Measurements from ENCODE around the gene FARS2.

Gene FARS2

GRCh38 chr6:5662797-5663196, 401.5 kb downstream of the FARS2 start:
- H3K36me3 Mint-ChIP-seq (ENCODE audit: low read depth), result no peaks in the 10 kb centered on the region
- no peaks in the 10 kb centered on the region for H3K27me3 Mint-ChIP-seq (ENCODE audit: low read depth)
- no peak for DNase-seq (ENCODE audit: low spot score)
- H3K27ac Mint-ChIP-seq, result no peak overlapping the region
- no peak overlapping the region for H3K4me3 Mint-ChIP-seq
- no peaks in the 10 kb centered on the region for H3K9me3 Mint-ChIP-seq
- H3K4me1 Mint-ChIP-seq (ENCODE audit: low read depth), result peaks cover 11% of the 10 kb centered on the region

- Mint-ChIP-seq H3K9me3 (no peaks in the 10 kb centered on the region), H3K4me1 (ENCODE audit: low read depth) (peaks cover 12% of the 10 kb centered on the region), H3K27ac (no peak overlapping the region), H3K27me3 (ENCODE audit: low read depth) (no peaks in the 10 kb centered on the region), H3K36me3 (ENCODE audit: low read depth) (no peaks in the 10 kb centered on the region), H3K4me3 (no peak overlapping the region)
- DNase-seq (ENCODE audit: low spot score), result no peak
Observed at GRCh38 chr6:5663259-5663658, 401.9 kb downstream of the FARS2 start.

- Mint-ChIP-seq H3K36me3 (ENCODE audit: low read depth) (no peaks in the 10 kb centered on the region), H3K4me3 (no peak overlapping the region), H3K9me3 (no peaks in the 10 kb centered on the region), H3K27me3 (ENCODE audit: low read depth) (no peaks in the 10 kb centered on the region), H3K4me1 (ENCODE audit: low read depth) (peaks cover 12% of the 10 kb centered on the region), H3K27ac (no peak overlapping the region)
- no peak for DNase-seq (ENCODE audit: low spot score)
Observed at GRCh38 chr6:5663739-5664138, 402.4 kb downstream of the FARS2 start.

- no peak overlapping the region for H3K27ac Mint-ChIP-seq
- H3K36me3 Mint-ChIP-seq (ENCODE audit: low read depth), result no peaks in the 10 kb centered on the region
- H3K4me1 Mint-ChIP-seq (ENCODE audit: low read depth), result peaks cover 12% of the 10 kb centered on the region
- no peak overlapping the region for H3K4me3 Mint-ChIP-seq
- H3K9me3 Mint-ChIP-seq, result no peaks in the 10 kb centered on the region
- no peaks in the 10 kb centered on the region for H3K27me3 Mint-ChIP-seq (ENCODE audit: low read depth)
- no peak for DNase-seq (ENCODE audit: low spot score)
Observed at GRCh38 chr6:5664149-5664548, 402.8 kb downstream of the FARS2 start.

- Mint-ChIP-seq H3K27me3 (ENCODE audit: low read depth) (no peaks in the 10 kb centered on the region), H3K27ac (peak overlapping the region; percentile 58), H3K36me3 (ENCODE audit: low read depth) (no peaks in the 10 kb centered on the region), H3K9me3 (no peaks in the 10 kb centered on the region), H3K4me1 (ENCODE audit: low read depth) (peaks cover 12% of the 10 kb centered on the region), H3K4me3 (peak overlapping the region; percentile 24)
- DNase-seq (ENCODE audit: low spot score), result no peak
Observed at GRCh38 chr6:5665173-5665572, 403.9 kb downstream of the FARS2 start.

- H3K9me3 Mint-ChIP-seq, result no peaks in the 10 kb centered on the region
- H3K36me3 Mint-ChIP-seq (ENCODE audit: low read depth), result no peaks in the 10 kb centered on the region
- H3K4me1 Mint-ChIP-seq (ENCODE audit: low read depth), result peaks cover 14% of the 10 kb centered on the region
- H3K27ac Mint-ChIP-seq, result peak overlapping the region; percentile 58
- no peaks in the 10 kb centered on the region for H3K27me3 Mint-ChIP-seq (ENCODE audit: low read depth)
- no peak for DNase-seq (ENCODE audit: low spot score)
- H3K4me3 Mint-ChIP-seq, result peak overlapping the region; percentile 24
Observed at GRCh38 chr6:5665667-5666066, 404.4 kb downstream of the FARS2 start.

- no peak overlapping the region for H3K27ac Mint-ChIP-seq
Observed at GRCh38 chr6:5666695-5667094, 405.4 kb downstream of the FARS2 start.

GRCh38 chr6:5667737-5668136, 406.4 kb downstream of the FARS2 start:
- H3K9me3 Mint-ChIP-seq, result no peaks in the 10 kb centered on the region
- DNase-seq (ENCODE audit: low spot score), result no peak
- H3K27ac Mint-ChIP-seq, result no peak overlapping the region
- H3K4me3 Mint-ChIP-seq, result no peak overlapping the region
- no peaks in the 10 kb centered on the region for H3K27me3 Mint-ChIP-seq (ENCODE audit: low read depth)
- H3K4me1 Mint-ChIP-seq (ENCODE audit: low read depth), result peaks cover 26% of the 10 kb centered on the region
- H3K36me3 Mint-ChIP-seq (ENCODE audit: low read depth), result peaks cover 2% of the 10 kb centered on the region

More at GRCh38 chr6:5666695-5667094, 405.4 kb downstream of the FARS2 start:
- peaks cover 24% of the 10 kb centered on the region for H3K4me1 Mint-ChIP-seq (ENCODE audit: low read depth)
- no peak overlapping the region for H3K4me3 Mint-ChIP-seq
- no peaks in the 10 kb centered on the region for H3K9me3 Mint-ChIP-seq
- DNase-seq (ENCODE audit: low spot score), result no peak
- H3K27me3 Mint-ChIP-seq (ENCODE audit: low read depth), result no peaks in the 10 kb centered on the region
- H3K36me3 Mint-ChIP-seq (ENCODE audit: low read depth), result peaks cover 2% of the 10 kb centered on the region

GRCh38 chr6:5670381-5670780, 409.1 kb downstream of the FARS2 start:
- Mint-ChIP-seq H3K27ac (no peak overlapping the region), H3K27me3 (ENCODE audit: low read depth) (no peaks in the 10 kb centered on the region), H3K36me3 (ENCODE audit: low read depth) (peaks cover 2% of the 10 kb centered on the region), H3K4me3 (no peak overlapping the region), H3K9me3 (no peaks in the 10 kb centered on the region), H3K4me1 (ENCODE audit: low read depth) (peaks cover 20% of the 10 kb centered on the region)
- no peak for DNase-seq (ENCODE audit: low spot score)

GRCh38 chr6:5670811-5671561, 409.7 kb downstream of the FARS2 start:
- Mint-ChIP-seq H3K4me3 (peak overlapping the region; percentile 2), H3K36me3 (ENCODE audit: low read depth) (peaks cover 2% of the 10 kb centered on the region), H3K27ac (peak overlapping the region; percentile 49), H3K4me1 (ENCODE audit: low read depth) (peaks cover 19% of the 10 kb centered on the region), H3K27me3 (ENCODE audit: low read depth) (no peaks in the 10 kb centered on the region), H3K9me3 (no peaks in the 10 kb centered on the region)
- no peak for DNase-seq (ENCODE audit: low spot score)

- no peak for DNase-seq (ENCODE audit: low spot score)
- peak overlapping the region; percentile 2 for H3K4me3 Mint-ChIP-seq
- no peaks in the 10 kb centered on the region for H3K9me3 Mint-ChIP-seq
- peak overlapping the region; percentile 49 for H3K27ac Mint-ChIP-seq
- H3K36me3 Mint-ChIP-seq (ENCODE audit: low read depth), result peaks cover 2% of the 10 kb centered on the region
- peaks cover 19% of the 10 kb centered on the region for H3K4me1 Mint-ChIP-seq (ENCODE audit: low read depth)
- H3K27me3 Mint-ChIP-seq (ENCODE audit: low read depth), result no peaks in the 10 kb centered on the region
Observed at GRCh38 chr6:5671601-5672559, 410.6 kb downstream of the FARS2 start.

- peaks cover 17% of the 10 kb centered on the region for H3K4me1 Mint-ChIP-seq (ENCODE audit: low read depth)
- no peak overlapping the region for H3K27ac Mint-ChIP-seq
- DNase-seq (ENCODE audit: low spot score), result no peak
Observed at GRCh38 chr6:5672581-5673011, 411.3 kb downstream of the FARS2 start.

GRCh38 chr6:5673019-5673790, 411.9 kb downstream of the FARS2 start:
- DNase-seq (ENCODE audit: low spot score), result no peak
- H3K4me3 Mint-ChIP-seq, result no peak overlapping the region
- H3K4me1 Mint-ChIP-seq (ENCODE audit: low read depth), result peaks cover 14% of the 10 kb centered on the region
- H3K9me3 Mint-ChIP-seq, result no peaks in the 10 kb centered on the region
- no peak overlapping the region for H3K27ac Mint-ChIP-seq
- H3K36me3 Mint-ChIP-seq (ENCODE audit: low read depth), result peaks cover 2% of the 10 kb centered on the region
- H3K27me3 Mint-ChIP-seq (ENCODE audit: low read depth), result no peaks in the 10 kb centered on the region

More at GRCh38 chr6:5672581-5673011, 411.3 kb downstream of the FARS2 start:
- Mint-ChIP-seq H3K4me3 (no peak overlapping the region), H3K36me3 (ENCODE audit: low read depth) (peaks cover 2% of the 10 kb centered on the region), H3K27me3 (ENCODE audit: low read depth) (no peaks in the 10 kb centered on the region), H3K9me3 (no peaks in the 10 kb centered on the region)
